GM18502 (cell line): ENCODE results near the gene AKIP1.

Experiments used
- ATAC-seq: cut with Tn5 transposase; IDR thresholded peaks from one replicate; pipeline ENCODE4 v1.9.1; 2021; ENCODE audit warnings: mild to moderate bottlenecking; ENCODE audit not compliant: unreplicated experiment, poor library complexity

Gene AKIP1

GRCh38 chr11:8947230-8947943 lies 36.4 kb downstream of the AKIP1 start:
- ATAC-seq: no peak

GRCh38 chr11:8948886-8949285 lies 37.9 kb downstream of the AKIP1 start:
- no peak for ATAC-seq

- no peak for ATAC-seq
These were observed 45.9 kb downstream of the AKIP1 start for GRCh38 chr11:8956860-8957259.

DNA sequence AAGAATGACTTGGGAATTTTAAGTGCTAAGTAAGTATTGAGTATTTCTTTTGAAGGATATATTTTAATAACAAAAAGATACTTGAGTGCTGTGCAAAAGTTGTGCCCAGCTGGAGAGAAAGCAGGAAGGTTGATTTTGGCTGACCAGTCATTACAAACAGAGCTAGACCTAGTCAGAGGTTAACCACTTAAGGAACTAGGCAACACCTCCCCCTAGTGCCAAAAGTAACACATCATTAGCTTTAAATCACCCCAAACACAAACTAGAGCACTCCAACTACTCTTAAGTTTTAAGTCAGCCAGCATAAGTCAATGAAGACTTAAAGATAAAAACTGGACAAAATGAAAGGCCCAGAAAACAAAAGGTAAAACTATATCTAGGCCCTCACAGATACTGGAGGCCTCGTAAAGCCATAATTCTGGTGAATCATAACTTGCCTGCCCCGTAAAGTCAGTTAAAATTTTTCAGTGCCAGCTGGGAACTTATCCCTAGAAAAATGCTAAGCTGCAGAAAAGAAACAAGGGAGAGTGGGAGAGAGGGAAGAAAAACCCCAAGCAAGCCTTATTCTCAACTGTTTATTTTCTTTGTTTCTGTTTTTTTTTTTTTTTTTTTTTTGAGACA lies 48.7 kb downstream of the AKIP1 start:
- ATAC-seq: peak; percentile 45

DNA sequence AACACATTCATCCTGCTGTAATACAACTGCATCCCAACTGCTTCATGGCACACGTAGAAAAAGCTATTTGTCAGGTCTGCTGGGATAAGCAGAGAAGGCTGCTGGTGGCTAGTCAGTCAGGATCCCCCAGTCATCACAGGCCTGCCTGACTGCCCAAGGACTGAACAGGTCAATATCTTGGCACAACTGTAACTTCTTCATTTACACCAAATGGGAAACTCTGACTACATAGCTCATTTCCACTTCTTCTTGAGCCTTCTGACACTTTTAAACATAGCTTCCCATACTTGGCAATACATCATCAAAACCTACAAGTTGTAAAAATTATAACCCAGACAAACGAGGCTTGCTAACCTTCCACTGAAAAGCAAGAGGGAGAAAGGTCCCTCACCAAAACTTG lies 50.4 kb downstream of the AKIP1 start:
- no peak for ATAC-seq

DNA sequence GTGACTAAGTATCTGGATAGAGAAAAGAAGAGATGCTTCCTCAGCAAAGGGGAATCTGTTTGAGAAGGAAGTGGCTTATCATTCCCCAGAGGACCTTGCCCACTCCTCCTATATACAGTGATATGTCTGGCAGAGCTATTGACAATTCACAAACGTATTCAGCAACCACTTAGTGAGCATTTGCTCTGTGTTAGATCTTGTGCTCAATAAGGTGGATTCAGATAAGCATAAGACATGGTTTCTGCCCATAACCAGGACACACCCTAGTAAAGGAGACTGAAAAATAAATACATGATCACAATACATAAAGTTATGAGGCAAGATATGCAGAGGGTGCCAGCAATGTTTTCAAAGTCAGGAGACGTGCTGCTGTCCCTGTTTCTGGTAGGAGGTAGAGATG lies 51.9 kb downstream of the AKIP1 start:
- ATAC-seq: no peak

DNA sequence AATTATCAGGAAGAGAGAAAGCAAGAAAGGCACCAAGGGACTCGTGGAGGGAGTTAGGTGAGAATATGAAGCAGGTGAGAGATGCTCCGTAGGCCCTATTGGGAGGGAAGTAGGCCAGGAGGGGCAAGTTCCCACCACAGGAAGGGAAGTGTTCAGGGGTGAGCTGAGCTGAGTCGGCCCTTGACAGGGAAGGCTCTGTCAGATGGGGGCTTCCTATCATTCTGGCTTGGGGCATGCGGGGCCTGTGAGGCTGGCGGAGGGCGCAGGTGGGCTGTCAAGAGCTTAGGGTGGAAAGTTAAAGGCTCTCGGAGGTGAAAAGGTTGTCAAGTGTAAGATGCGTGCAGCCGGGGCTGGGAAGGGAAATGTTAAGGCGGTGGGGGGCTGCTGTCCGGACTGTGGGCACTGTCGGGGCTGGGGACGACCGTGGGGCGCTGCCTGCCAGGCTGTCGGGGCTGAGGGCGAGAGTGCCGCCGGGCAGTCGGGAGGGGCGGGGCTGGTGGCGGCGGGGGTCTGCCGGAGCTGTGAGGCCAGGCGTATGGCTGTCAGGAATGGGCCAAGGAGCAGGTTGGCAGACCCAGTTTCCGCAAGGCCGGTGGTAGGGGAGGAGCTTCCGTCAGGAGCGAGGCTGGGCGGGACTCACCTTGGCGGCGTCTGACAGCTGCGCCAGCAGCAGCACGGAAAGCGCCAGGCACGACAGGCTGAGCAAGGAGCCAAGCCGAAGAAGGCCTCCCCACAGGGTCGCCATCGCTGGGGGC lies 52.8 kb downstream of the AKIP1 start:
- peak; percentile 69 for ATAC-seq

DNA sequence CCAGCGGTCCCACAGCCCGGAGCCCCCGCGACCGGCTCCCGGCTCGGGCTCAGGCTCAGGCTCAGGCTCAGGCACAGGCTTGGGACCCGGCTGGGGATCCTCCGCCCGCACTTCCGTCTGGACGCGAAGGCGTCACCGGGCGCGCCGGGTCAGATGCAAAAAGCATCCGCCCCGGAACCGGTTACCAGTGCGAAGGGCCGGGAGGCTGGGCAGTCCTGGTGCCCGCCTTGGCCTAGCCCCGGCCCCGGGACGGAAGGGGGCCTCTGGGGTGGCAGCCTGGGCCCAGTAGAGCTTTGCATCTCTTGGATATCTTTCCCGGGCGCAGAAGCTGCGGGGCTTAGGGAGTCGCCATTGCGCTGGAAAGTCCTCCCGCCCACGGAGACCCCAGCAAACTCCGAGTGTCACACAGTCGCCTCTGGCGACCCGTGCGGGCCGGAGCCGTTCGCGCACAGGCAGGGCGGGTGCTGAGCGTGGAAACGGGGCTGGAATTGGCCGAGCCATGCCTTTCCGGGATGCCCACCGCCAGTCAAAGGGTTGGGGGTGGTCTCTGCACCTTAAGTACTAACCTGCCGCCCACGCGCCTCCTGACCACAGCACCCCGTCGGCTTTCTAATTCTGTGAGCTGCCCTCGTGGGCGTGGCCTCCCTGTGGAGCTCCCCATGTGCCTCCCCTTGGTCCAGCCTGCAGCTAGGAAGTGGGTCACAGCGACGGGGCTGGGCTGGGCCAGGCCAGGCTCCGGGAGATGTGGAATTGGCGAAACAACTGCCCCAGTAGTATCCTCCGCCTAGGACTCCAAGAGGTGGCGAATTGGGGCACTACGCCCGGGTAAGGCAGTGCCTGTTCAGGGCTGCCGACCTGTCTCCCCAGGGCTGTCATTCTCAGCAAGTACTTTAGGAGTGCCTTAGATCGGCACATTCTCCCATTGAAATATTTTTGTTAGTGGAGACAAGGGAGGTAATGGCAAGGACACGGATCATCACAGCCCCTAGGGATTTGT lies 53.6 kb downstream of the AKIP1 start, which contains the start of gene TMEM9B:
TMEM9B (minus strand) TSS at position 119 of the 997 bp plus-strand sequence. CDS start 129 bp downstream, outside the sequence.
- peak; percentile 87 for ATAC-seq

DNA sequence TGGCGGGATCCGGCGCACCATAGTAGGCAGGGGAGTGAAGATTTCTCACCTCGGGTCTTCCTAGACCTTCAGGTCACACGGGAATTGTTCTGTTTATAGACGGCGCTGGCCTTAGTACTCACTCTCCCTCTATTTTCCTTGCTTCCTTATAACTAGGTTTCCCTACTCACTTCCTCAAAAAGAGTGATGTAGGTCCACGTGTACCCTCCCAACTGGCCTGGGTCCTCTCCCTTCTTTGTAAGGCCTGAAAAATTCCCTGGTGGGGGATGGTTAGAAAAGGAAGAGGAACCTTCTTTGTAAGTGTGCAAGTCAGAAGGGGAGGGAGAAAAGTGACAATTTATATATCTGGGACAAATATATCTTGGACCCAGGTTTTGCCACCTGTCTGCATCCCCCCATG lies 56.2 kb downstream of the AKIP1 start:
- ATAC-seq: no peak
